Pancreas (tissue), 10 donors: ENCODE data around the gene JAM2. TPM values are rescaled to one million over a fixed set of nuclear protein-coding genes. Genes with fewer than 3 reads are reported as not detected.

Experiments
- ATAC-seq, 4 donors: fragments of 200-7000 bp; cut with Tn5 transposase; one replicate each; pipeline versions ENCODE4 v1.8.0 to v1.9.1; 2020; ENCODE audit warnings: mild to moderate bottlenecking in 4 of 4, moderate library complexity in 4 of 4
- DNase-seq, 6 donors: peaks; one replicate each; pipeline ENCODE4 v3.0.0-alpha.2; 2020
- FAIRE-seq: peaks from 2 replicates; lab custom pipeline; 2012; peaks lifted over from hg19 to GRCh38; lab: Jason Lieb, UNC
- H3K27ac ChIP-seq, 4 donors: fragments of 200-600 bp; sonication (generic); 1 replicate in 3 of 4; 2 replicates in 1 of 4; pipeline versions ENCODE4 v1.5.0 to v1.8.0; 2020
- H3K27me3 ChIP-seq, 4 donors: fragments of 200-600 bp; one replicate each; pipeline ENCODE4 v1.8.0; 2021
- H3K36me3 ChIP-seq, 3 donors: fragments of 200-600 bp; sonication (generic) in 1 of 3; one replicate each; pipeline versions ENCODE4 v1.5.0 to v1.8.0; 2020 to 2021
- H3K4me1 ChIP-seq, 3 donors: fragments of 200-600 bp; one replicate each; pipeline ENCODE4 v1.8.0; 2021
- H3K4me3 ChIP-seq, 4 donors: fragments of 200-600 bp; sonication (generic) in 2 of 4; one replicate each; pipeline versions ENCODE4 v1.5.0 to v1.8.0; 2020 to 2021
- H3K9me3 ChIP-seq, 4 donors: fragments of 200-600 bp; one replicate each; pipeline ENCODE4 v1.8.0; 2021
- WGBS, 2 donors: extraction: QIAGEN DNeasy Blood & Tissue Kit; methylation state at CpG; one replicate each; pipeline ENCODE4 v1.1.7; 2013; 5-methylcytosine and 5-hydroxymethylcytosine counted together
- intact Hi-C, 3 donors: fragments of 100-400 bp; cut with DNase I; formaldehyde crosslinking; loops; one replicate each; pipeline versions ENCODE4 v1.11.1 to v1.14.2; 2022
- polyA plus RNA-seq, 2 donors: library from polyadenylated mRNA; stranded (reverse); fragments of 200-250 nt; gene quantifications; one replicate each; pipeline ENCODE4 v1.2.3, GENCODE V29; 2013
- total RNA-seq, 6 donors: library from RNA; stranded (reverse); fragmentation: NEBNext Ultra II Directional in 4 of 6; extraction: Animal tissue kit (Norgen Biotek cat#: 25700) in 4 of 6; gene quantifications; one replicate each; pipeline versions ENCODE4 v1.2.1 to v1.2.4, GENCODE V29; 2021 to 2023
- TF ChIP-seq, protein P1 (sequence below), 4 donors: fragments of 200-600 bp; sonication (generic) in 3 of 4; IDR thresholded peaks; one replicate each; pipeline versions ENCODE4 v1.5.0 to v1.8.0; 2021; ENCODE audit warnings: antibody characterized with exemption in 4 of 4
- donor health status: healthy with polysubstance abuse.
- donor health status: DM: no; HTN: no; CAD: no; lungs with moderate emphysema.
- donor health status: DM: no; HTN: no; CAD: no.
- donor health status: control.
- donor health status: control.
- donor health status: Bipolar disorder and iron deficiency.
- donor health status: DM: yes; HTN: yes; CAD: no.
- donor health status: DM: no; HTN: no; CAD: no.
- donor health status: DM: no; HTN: no; CAD: no.
- donor health status: DM: yes; HTN: yes; CAD: no.

The JAM2 gene
- total and polyA plus RNA-seq, 8 donors = 1.4 to 8.5 (median 2.7) TPM

- peaks cover 0 to 27% (median 5%) of the 10 kb centered on the region in 3 donors for H3K36me3 ChIP-seq
- TF ChIP-seq, protein P1, sequence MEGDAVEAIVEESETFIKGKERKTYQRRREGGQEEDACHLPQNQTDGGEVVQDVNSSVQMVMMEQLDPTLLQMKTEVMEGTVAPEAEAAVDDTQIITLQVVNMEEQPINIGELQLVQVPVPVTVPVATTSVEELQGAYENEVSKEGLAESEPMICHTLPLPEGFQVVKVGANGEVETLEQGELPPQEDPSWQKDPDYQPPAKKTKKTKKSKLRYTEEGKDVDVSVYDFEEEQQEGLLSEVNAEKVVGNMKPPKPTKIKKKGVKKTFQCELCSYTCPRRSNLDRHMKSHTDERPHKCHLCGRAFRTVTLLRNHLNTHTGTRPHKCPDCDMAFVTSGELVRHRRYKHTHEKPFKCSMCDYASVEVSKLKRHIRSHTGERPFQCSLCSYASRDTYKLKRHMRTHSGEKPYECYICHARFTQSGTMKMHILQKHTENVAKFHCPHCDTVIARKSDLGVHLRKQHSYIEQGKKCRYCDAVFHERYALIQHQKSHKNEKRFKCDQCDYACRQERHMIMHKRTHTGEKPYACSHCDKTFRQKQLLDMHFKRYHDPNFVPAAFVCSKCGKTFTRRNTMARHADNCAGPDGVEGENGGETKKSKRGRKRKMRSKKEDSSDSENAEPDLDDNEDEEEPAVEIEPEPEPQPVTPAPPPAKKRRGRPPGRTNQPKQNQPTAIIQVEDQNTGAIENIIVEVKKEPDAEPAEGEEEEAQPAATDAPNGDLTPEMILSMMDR (IDR thresholded peaks at IDR 0.05) = no peak
- 74 to 78% methylated on average over 6 of the region's 6 CpGs for WGBS, 2 donors
- no peak for FAIRE-seq
- no peaks in the 10 kb centered on the region for H3K27me3 ChIP-seq
- no peaks in the 10 kb centered on the region for H3K9me3 ChIP-seq
- DNase-seq = no peak
- no peak overlapping the region for H3K27ac ChIP-seq
- ATAC-seq = no peak
- intact Hi-C loops = no loop called here
- no peak overlapping the region for H3K4me3 ChIP-seq
- H3K4me1 ChIP-seq = no peaks in the 10 kb centered on the region
Observed at GRCh38 chr21:25756190-25756932, 117.3 kb downstream of the JAM2 start.

GRCh38 chr21:25757531-25757930, 118.5 kb downstream of the JAM2 start:
- DNase-seq (no peak), ATAC-seq (no peak), FAIRE-seq (no peak)
- TF ChIP-seq, protein P1 (IDR thresholded peaks at IDR 0.05) = no peak
- Histone ChIP-seq H3K27ac (no peak overlapping the region), H3K4me3 (no peak overlapping the region), H3K27me3 (no peaks in the 10 kb centered on the region), H3K4me1 (no peaks in the 10 kb centered on the region), H3K36me3 (peaks cover 0 to 21% (median 10%) of the 10 kb centered on the region in 3 donors), H3K9me3 (no peaks in the 10 kb centered on the region)
- intact Hi-C loops = no loop called here

GRCh38 chr21:25759573-25759972, 120.5 kb downstream of the JAM2 start:
- FAIRE-seq (no peak), DNase-seq (no peak), ATAC-seq (no peak)
- H3K4me3 ChIP-seq = no peak overlapping the region
- no peaks in the 10 kb centered on the region for H3K9me3 ChIP-seq
- H3K27ac ChIP-seq = no peak overlapping the region
- intact Hi-C loops = no loop called here
- 63 to 71% methylated on average over 1 of the region's 1 CpG for whole genome bisulfite sequencing, 2 donors
- no peaks in the 10 kb centered on the region for H3K27me3 ChIP-seq
- peaks cover 0 to 28% (median 13%) of the 10 kb centered on the region in 3 donors for H3K36me3 ChIP-seq
- no peaks in the 10 kb centered on the region for H3K4me1 ChIP-seq
- TF ChIP-seq, protein P1 (IDR thresholded peaks at IDR 0.05) = no peak

GRCh38 chr21:25760061-25760460, 121.0 kb downstream of the JAM2 start:
- Histone ChIP-seq H3K27me3 (no peaks in the 10 kb centered on the region), H3K4me1 (no peaks in the 10 kb centered on the region), H3K4me3 (no peak overlapping the region), H3K36me3 (peaks cover 0 to 30% (median 13%) of the 10 kb centered on the region in 3 donors), H3K9me3 (no peaks in the 10 kb centered on the region), H3K27ac (no peak overlapping the region)
- WGBS, 2 donors = 94 to 95% methylated on average over 3 of the region's 3 CpGs
- intact Hi-C loops = no loop called here
- FAIRE-seq (no peak), DNase-seq (no peak), ATAC-seq (no peak)
- TF ChIP-seq, protein P1 (IDR thresholded peaks at IDR 0.05) = no peak

DNA sequence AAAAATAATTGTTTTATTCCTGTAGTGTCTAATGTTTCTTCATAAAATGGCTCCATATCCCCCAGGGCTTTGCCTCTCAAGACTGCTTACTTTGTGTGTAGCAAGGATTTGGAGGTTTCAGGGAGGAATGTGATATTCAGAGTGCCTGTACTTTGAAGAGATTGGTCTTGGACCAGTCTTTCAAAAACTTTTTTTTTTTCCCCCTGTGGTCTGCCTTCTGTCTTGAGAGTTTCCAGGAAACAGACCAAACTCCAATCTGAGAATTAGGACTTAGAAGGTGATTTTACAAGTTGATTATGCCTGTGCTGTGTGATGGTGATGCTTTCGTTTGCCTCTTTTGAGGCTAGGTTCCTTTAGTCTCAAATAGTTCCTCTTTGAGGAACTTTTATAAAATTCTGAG, 121.6 kb downstream of the JAM2 start:
- H3K36me3 ChIP-seq = peaks cover 0 to 30% (median 11%) of the 10 kb centered on the region in 3 donors
- H3K27me3 ChIP-seq = no peaks in the 10 kb centered on the region
- no peak overlapping the region for H3K27ac ChIP-seq
- H3K4me3 ChIP-seq = no peak overlapping the region
- FAIRE-seq (no peak), ATAC-seq (no peak), DNase-seq (no peak)
- H3K9me3 ChIP-seq = no peaks in the 10 kb centered on the region
- 89 to 94% methylated on average over 1 of the region's 1 CpG for WGBS, 2 donors
- H3K4me1 ChIP-seq = no peaks in the 10 kb centered on the region
- intact Hi-C loops = no loop called here
- TF ChIP-seq, protein P1 (IDR thresholded peaks at IDR 0.05) = no peak
